SU-DHL-6 (cell line): Measurements from ENCODE around the gene DOCK3.

Experiments used
- EZH2phosphoT487 ChIP-seq: fragments of 200-600 bp; sonication (generic), shearing (Covaris generic); conservative IDR thresholded peaks from 2 replicates; pipeline ENCODE4 v1.6.1; 2018; ENCODE audit warnings: mild to moderate bottlenecking, antibody characterized with exemption, low read length, moderate library complexity, mixed read lengths
- TF ChIP-seq, protein P1 (sequence below): fragments of 200-600 bp; sonication (generic); IDR thresholded peaks from one replicate; pipeline ENCODE4 v1.5.1; 2017; ENCODE audit warnings: antibody characterized with exemption, mild to moderate bottlenecking, low read length, moderate library complexity; ENCODE audit not compliant: insufficient read depth, poor library complexity, severe bottlenecking

DNA sequence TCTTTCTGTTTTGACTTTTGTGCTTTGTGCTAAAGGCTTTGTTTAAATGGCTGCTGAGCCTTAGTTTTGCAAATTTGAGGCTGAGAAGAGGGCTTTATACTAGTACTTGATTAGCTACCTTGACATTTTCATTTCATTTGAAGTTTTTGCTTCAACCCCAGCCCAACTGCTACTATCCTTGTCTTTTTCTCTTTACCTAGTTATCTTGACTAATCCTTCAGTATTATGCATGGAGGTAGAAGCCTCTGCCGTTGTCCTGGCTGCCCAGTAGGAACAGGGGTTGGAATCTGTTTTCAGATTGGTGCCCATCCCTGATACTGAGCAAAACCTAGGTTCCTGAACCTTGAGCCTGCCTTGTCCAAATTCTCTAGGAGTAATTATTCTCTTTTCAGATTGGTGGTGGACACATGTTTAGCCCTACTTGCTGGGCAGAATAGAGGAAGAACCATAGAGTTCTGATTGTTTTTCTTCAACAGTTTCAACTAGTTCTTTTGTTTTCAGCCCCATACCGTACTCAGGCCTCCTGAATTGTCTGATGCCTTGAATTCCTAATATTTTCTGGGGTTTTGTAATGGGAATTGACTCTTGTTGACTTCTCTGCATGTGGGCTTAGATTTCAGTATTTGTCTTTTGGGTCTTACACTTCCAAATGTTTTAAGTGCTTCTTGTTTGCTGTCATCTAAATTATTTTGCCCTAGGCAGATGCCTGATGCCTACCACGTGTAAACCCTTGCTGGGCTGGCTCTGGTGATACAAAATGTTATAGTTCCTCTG is 143.2 kb downstream of the DOCK3 start:
- TF ChIP-seq, protein P1, sequence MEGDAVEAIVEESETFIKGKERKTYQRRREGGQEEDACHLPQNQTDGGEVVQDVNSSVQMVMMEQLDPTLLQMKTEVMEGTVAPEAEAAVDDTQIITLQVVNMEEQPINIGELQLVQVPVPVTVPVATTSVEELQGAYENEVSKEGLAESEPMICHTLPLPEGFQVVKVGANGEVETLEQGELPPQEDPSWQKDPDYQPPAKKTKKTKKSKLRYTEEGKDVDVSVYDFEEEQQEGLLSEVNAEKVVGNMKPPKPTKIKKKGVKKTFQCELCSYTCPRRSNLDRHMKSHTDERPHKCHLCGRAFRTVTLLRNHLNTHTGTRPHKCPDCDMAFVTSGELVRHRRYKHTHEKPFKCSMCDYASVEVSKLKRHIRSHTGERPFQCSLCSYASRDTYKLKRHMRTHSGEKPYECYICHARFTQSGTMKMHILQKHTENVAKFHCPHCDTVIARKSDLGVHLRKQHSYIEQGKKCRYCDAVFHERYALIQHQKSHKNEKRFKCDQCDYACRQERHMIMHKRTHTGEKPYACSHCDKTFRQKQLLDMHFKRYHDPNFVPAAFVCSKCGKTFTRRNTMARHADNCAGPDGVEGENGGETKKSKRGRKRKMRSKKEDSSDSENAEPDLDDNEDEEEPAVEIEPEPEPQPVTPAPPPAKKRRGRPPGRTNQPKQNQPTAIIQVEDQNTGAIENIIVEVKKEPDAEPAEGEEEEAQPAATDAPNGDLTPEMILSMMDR = no peak
- no peak for TF ChIP-seq EZH2phosphoT487
